Upper lobe of right lung (tissue), 1 donor: Measurements from ENCODE around the gene KCTD21. TPM values are rescaled to one million over a fixed set of nuclear protein-coding genes. Genes with fewer than 3 reads are reported as not detected.

Experiments
- ATAC-seq: fragments of 200-7000 bp; cut with Tn5 transposase; one replicate; pipeline ENCODE4 v1.9.1; 2020; ENCODE audit warnings: mild to moderate bottlenecking, moderate library complexity
- DNase-seq: peaks from one replicate; pipeline ENCODE4 v3.0.0-alpha.2; 2020
- H3K27ac ChIP-seq: fragments of 200-600 bp; one replicate; pipeline ENCODE4 v1.8.0; 2022
- H3K27me3 ChIP-seq: fragments of 200-600 bp; one replicate; pipeline ENCODE4 v1.8.0; 2022; ENCODE audit warnings: mild to moderate bottlenecking
- H3K36me3 ChIP-seq: fragments of 200-600 bp; one replicate; pipeline ENCODE4 v1.8.0; 2022
- H3K4me1 ChIP-seq: fragments of 200-600 bp; one replicate; pipeline ENCODE4 v1.8.0; 2022
- H3K4me3 ChIP-seq: fragments of 200-600 bp; one replicate; pipeline ENCODE4 v1.8.0; 2022; ENCODE audit warnings: mild to moderate bottlenecking
- H3K9me3 ChIP-seq: fragments of 200-600 bp; one replicate; pipeline ENCODE4 v1.8.0; 2022
- intact Hi-C: fragments of 100-400 bp; cut with DNase I; formaldehyde crosslinking; loops from one replicate; pipeline ENCODE4 v1.11.0; 2022
- total RNA-seq: library from RNA; stranded (reverse); fragmentation: NEBNext Ultra II Directional; extraction: Animal tissue kit (Norgen Biotek cat#: 25700); gene quantifications from one replicate; pipeline ENCODE4 v1.2.1, GENCODE V29; 2021
- TF ChIP-seq, protein P1 (sequence below): fragments of 200-600 bp; IDR thresholded peaks from one replicate; pipeline ENCODE4 v1.8.0; 2022; ENCODE audit warnings: antibody characterized with exemption
- donor health status: DM: no; HTN: yes; CAD: no; lungs with severe emphysema.

Gene KCTD21
- total RNA-seq, 1 donor from 2014 or later: 10.9 TPM

DNA sequence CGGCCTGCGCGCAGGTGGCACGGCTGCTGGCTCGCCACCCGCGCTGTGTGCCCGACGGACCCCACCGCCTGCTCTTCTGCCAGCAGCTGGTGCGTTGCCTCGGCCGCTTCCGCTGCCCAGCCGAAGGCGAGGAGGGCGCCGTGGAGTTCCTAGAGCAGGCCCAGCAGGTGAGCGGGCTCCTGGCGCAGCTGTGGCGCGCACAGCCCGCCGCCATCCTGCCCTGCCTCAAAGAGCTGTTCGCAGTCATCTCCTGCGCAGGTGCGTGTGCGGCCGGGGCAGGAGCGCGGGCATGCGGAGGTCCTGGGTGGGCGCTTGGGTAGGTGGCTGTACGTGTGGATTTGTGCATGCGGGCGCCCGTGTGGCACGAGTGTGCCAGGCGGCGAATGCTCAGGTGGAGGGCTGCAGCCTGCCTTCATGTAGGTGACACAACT lies 8.2 kb upstream of the KCTD21 start:
- H3K36me3 ChIP-seq: no peaks in the 10 kb centered on the region
- H3K4me3 ChIP-seq: no peak overlapping the region
- DNase-seq (no peak), ATAC-seq (no peak)
- intact Hi-C loops: no loop called here
- peaks cover 7% of the 10 kb centered on the region for H3K4me1 ChIP-seq
- no peak overlapping the region for H3K27ac ChIP-seq
- no peaks in the 10 kb centered on the region for H3K9me3 ChIP-seq
- H3K27me3 ChIP-seq: no peaks in the 10 kb centered on the region
- TF ChIP-seq, protein P1, sequence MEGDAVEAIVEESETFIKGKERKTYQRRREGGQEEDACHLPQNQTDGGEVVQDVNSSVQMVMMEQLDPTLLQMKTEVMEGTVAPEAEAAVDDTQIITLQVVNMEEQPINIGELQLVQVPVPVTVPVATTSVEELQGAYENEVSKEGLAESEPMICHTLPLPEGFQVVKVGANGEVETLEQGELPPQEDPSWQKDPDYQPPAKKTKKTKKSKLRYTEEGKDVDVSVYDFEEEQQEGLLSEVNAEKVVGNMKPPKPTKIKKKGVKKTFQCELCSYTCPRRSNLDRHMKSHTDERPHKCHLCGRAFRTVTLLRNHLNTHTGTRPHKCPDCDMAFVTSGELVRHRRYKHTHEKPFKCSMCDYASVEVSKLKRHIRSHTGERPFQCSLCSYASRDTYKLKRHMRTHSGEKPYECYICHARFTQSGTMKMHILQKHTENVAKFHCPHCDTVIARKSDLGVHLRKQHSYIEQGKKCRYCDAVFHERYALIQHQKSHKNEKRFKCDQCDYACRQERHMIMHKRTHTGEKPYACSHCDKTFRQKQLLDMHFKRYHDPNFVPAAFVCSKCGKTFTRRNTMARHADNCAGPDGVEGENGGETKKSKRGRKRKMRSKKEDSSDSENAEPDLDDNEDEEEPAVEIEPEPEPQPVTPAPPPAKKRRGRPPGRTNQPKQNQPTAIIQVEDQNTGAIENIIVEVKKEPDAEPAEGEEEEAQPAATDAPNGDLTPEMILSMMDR: no peak

DNA sequence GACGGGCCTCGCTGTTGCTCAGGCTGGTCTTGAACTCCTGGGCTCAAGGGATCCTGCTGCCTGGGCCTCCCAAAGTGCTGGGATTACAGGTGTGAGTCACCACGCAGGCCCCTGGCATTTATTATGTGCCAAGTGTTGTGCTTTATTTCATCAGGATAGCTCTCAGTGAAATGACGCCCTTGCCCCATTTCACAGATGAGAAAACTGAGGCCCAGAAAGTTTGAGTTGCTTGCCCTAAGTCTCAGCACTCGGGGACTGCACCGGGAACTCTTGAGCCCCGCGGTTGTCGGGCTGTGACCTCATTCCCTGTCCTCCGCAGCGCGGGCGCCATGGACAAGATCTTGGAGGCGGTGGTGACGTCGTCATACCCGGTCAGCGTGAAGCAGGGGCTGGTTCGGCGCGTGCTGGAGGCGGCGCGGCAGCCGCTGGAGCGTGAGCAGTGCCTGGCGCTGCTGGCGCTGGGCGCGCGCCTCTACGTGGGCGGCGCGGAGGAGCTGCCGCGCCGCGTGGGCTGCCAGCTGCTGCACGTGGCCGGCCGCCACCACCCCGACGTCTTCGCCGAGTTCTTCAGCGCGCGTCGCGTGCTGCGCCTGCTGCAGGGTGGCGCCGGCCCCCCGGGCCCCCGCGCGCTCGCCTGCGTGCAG lies 7.6 kb upstream of the KCTD21 start:
- TF ChIP-seq, protein P1: no peak
- Histone ChIP-seq H3K36me3 (no peaks in the 10 kb centered on the region), H3K27ac (no peak overlapping the region), H3K4me1 (peaks cover 7% of the 10 kb centered on the region), H3K9me3 (no peaks in the 10 kb centered on the region), H3K4me3 (no peak overlapping the region), H3K27me3 (no peaks in the 10 kb centered on the region)
- intact Hi-C loops: no loop called here
- ATAC-seq (no peak), DNase-seq (no peak)

- intact Hi-C loops: no loop called here
- H3K36me3 ChIP-seq: no peaks in the 10 kb centered on the region
- TF ChIP-seq, protein P1: no peak
- DNase-seq (no peak), ATAC-seq (no peak)
- no peak overlapping the region for H3K27ac ChIP-seq
- H3K4me1 ChIP-seq: peaks cover 14% of the 10 kb centered on the region
- no peaks in the 10 kb centered on the region for H3K9me3 ChIP-seq
- no peak overlapping the region for H3K4me3 ChIP-seq
- H3K27me3 ChIP-seq: no peaks in the 10 kb centered on the region
Observed at GRCh38 chr11:78194490-78194889, 6.1 kb upstream of the KCTD21 start.

- ATAC-seq (no peak), DNase-seq (no peak)
- Histone ChIP-seq H3K27me3 (no peaks in the 10 kb centered on the region), H3K9me3 (no peaks in the 10 kb centered on the region), H3K4me1 (peaks cover 18% of the 10 kb centered on the region), H3K36me3 (no peaks in the 10 kb centered on the region), H3K4me3 (no peak overlapping the region), H3K27ac (no peak overlapping the region)
- intact Hi-C loops: no loop called here
- TF ChIP-seq, protein P1: no peak
Observed at GRCh38 chr11:78193806-78194205, 5.4 kb upstream of the KCTD21 start.

GRCh38 chr11:78192911-78193351 lies 4.5 kb upstream of the KCTD21 start:
- H3K9me3 ChIP-seq: no peaks in the 10 kb centered on the region
- H3K27ac ChIP-seq: no peak overlapping the region
- TF ChIP-seq, protein P1: no peak

More at GRCh38 chr11:78192911-78193351, 4.5 kb upstream of the KCTD21 start:
- no peak overlapping the region for H3K4me3 ChIP-seq
- ATAC-seq (no peak), DNase-seq (no peak)
- peaks cover 18% of the 10 kb centered on the region for H3K4me1 ChIP-seq
- intact Hi-C loops: no loop called here
- H3K36me3 ChIP-seq: no peaks in the 10 kb centered on the region
- H3K27me3 ChIP-seq: no peaks in the 10 kb centered on the region
